Retinal pigment epithelial cell (primary cell): ENCODE measurements around the gene NSL1.

Source experiments
- DNase-seq: peaks from one replicate; pipeline ENCODE4 v3.0.0-alpha.2; 2010; ENCODE audit warnings: low read depth
- H3K4me3 ChIP-seq: 2 replicates; pipeline ENCODE4 v1.5.1; 2011; ENCODE audit warnings: mild to moderate bottlenecking, low read length, control low read depth, moderate library complexity
- TF ChIP-seq, protein P1 (sequence below): conservative IDR thresholded peaks from 2 replicates; pipeline ENCODE4 v1.5.1; 2011; ENCODE audit warnings: low read depth, low read length, control low read depth, inconsistent platforms

Gene NSL1

GRCh38 chr1:212688341-212689047 lies 103.1 kb downstream of the NSL1 start:
- no peak overlapping the region for H3K4me3 ChIP-seq
- TF ChIP-seq, protein P1, sequence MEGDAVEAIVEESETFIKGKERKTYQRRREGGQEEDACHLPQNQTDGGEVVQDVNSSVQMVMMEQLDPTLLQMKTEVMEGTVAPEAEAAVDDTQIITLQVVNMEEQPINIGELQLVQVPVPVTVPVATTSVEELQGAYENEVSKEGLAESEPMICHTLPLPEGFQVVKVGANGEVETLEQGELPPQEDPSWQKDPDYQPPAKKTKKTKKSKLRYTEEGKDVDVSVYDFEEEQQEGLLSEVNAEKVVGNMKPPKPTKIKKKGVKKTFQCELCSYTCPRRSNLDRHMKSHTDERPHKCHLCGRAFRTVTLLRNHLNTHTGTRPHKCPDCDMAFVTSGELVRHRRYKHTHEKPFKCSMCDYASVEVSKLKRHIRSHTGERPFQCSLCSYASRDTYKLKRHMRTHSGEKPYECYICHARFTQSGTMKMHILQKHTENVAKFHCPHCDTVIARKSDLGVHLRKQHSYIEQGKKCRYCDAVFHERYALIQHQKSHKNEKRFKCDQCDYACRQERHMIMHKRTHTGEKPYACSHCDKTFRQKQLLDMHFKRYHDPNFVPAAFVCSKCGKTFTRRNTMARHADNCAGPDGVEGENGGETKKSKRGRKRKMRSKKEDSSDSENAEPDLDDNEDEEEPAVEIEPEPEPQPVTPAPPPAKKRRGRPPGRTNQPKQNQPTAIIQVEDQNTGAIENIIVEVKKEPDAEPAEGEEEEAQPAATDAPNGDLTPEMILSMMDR = no peak
- no peak for DNase-seq

- H3K4me3 ChIP-seq = no peak overlapping the region
- TF ChIP-seq, protein P1 = no peak
- DNase-seq = no peak
Observed at GRCh38 chr1:212687811-212688210, 103.8 kb downstream of the NSL1 start.

DNA sequence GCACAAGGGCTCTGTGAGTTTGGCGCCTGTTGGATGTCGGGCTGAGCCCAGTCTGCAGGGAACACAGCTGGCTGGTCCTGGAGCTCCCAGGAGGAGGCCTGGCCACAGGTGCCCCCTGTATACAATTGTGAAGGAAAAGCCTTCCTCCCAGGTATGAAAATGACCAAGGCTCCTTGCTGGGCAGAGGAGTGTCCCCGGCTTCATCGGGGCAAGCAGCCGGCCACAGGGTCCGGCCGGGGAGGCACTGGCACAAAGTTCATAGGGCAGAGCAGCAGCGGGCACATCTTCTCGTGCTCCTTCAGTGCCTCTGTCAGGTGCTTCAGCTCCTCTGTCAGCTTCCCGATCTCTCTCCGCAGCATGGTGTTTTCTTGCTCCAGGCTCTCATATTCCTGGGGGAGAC lies 105.0 kb downstream of the NSL1 start:
- TF ChIP-seq, protein P1 = no peak
- H3K4me3 ChIP-seq = no peak overlapping the region
- no peak for DNase-seq

DNA sequence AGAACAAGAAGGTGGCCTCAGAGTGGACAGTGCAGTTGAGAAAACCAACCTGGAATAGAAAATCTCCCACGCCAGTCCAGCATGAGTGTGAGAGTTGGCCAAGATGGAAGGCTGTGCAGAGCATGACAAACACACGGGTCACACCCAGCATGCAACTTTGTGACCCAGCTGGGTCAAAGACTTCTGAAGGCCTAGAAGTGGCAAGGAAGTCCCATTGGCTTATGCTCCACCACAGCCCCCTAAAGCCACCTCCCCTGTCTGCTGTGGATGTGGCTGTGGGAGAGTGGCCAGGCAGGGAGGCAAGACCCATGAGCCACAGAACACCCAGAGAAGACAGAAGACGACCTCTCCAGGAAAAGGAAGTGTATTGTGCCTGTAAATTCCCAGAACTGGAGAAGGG lies 105.5 kb downstream of the NSL1 start:
- TF ChIP-seq, protein P1 = no peak
- no peak overlapping the region for H3K4me3 ChIP-seq
- no peak for DNase-seq

- no peak for DNase-seq
- TF ChIP-seq, protein P1 = no peak
- H3K4me3 ChIP-seq = no peak overlapping the region
Observed at GRCh38 chr1:212685429-212685828, 106.1 kb downstream of the NSL1 start.

DNA sequence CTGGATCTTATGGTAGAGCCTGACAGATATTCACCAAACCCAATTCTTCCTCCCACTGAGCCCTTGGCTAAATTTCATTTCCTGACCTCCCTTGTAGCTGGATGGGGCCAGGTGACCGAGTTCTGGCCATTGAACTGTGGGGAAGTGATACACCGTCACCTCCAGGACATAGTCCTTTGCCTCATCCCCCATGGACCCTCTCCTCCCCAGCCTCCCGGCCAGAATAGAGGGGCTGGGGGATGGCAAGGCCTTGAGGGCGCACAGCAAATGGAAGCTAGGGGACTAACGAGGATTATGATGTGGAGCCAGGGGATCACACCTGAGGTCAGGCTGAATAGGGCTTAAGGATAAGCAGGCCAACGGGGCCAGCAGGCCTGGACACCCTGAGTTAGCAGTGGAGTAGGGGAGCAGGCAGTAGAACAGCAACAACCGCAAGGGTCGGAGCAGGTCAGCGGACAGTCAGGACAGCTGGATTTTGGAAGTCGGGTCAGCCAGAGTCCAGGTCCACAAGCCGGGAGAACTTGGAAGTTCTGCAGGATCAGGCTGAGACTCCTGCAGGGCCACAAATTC lies 107.0 kb downstream of the NSL1 start:
- no peak for DNase-seq
- TF ChIP-seq, protein P1 = no peak
- no peak overlapping the region for H3K4me3 ChIP-seq

- DNase-seq = no peak
Observed at GRCh38 chr1:212684076-212684475, 107.5 kb downstream of the NSL1 start.

More at GRCh38 chr1:212684076-212684475, 107.5 kb downstream of the NSL1 start:
- TF ChIP-seq, protein P1 = no peak
- no peak overlapping the region for H3K4me3 ChIP-seq
